Right atrium auricular region (tissue), 2 donors: ENCODE data around the gene ZNF443. TPM values are rescaled to one million over a fixed set of nuclear protein-coding genes. Genes with fewer than 3 reads are reported as not detected.
A peak's percentile ranks its signal among the peaks of the same experiment; 100 is the strongest.
"Not testable (repeated sequence)": the region's sequence is repeated elsewhere in the genome, so short reads cannot be mapped to it uniquely, and the experiment has no call there.

Experiments
- DNase-seq: peaks from one replicate; pipeline ENCODE4 v3.0.0-alpha.2; 2019; ENCODE audit warnings: low spot score
- H3K27ac ChIP-seq, 2 donors: fragments of 200-600 bp; sonication (generic); 1 replicate in 1 of 2; 2 replicates in 1 of 2; pipeline ENCODE4 v1.5.1; 2016 to 2019
- H3K27me3 ChIP-seq, 2 donors: fragments of 200-600 bp; sonication (generic); one replicate each; pipeline versions ENCODE4 v1.5.1 to v1.6.0; 2017 to 2019
- H3K36me3 ChIP-seq: fragments of 200-600 bp; sonication (generic); one replicate; pipeline ENCODE4 v1.5.1; 2016
- H3K4me1 ChIP-seq, 2 donors: fragments of 200-600 bp; sonication (generic); one replicate each; pipeline versions ENCODE4 v1.5.1 to v1.6.0; 2017 to 2019
- H3K4me3 ChIP-seq, 2 donors: fragments of 200-600 bp; sonication (generic); 1 replicate in 1 of 2; 2 replicates in 1 of 2; pipeline ENCODE4 v1.5.1; 2017 to 2019; ENCODE audit warnings: mild to moderate bottlenecking in 1 of 2, moderate library complexity in 1 of 2
- H3K9me3 ChIP-seq, 2 donors: fragments of 200-600 bp; sonication (generic); one replicate each; pipeline ENCODE4 v1.5.1; 2019
- total RNA-seq, 2 donors: library from RNA; depleted of rRNA; stranded (reverse); fragments of >200 nt; gene quantifications; one replicate each; pipeline ENCODE4 v1.1.0, GENCODE V29; 2016
- TF ChIP-seq, protein P1 (sequence below), 2 donors: fragments of 200-600 bp; sonication (generic); IDR thresholded peaks; one replicate each; pipeline ENCODE4 v1.5.1; 2019; ENCODE audit warnings: antibody characterized with exemption in 2 of 2

Gene ZNF443
- total RNA-seq, 2 donors from 2014 or later = 1.7 to 2.6 TPM

DNA sequence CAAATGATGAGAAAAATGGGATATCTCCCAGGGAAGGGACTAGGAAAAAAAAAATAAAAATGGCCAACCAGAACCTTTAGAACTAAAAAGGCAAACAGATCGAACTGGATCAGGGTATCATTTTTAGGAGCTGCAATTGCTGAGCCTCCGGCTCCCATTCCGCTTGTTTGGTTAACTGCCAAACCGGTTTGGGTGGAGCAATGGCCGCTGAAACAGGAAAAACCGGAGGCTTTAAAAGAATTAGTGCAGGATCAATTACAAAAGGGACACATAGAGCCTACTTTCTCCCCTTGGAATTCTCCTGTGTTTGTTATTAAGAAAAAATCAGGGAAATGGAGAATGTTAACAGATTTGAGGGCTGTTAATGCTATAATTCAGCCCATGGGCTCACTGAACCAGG, 12.7 kb upstream of the ZNF443 start:
- Histone ChIP-seq H3K9me3 (peaks cover 0 to 21% of the 10 kb centered on the region in 2 donors), H3K27me3 (no peaks in the 10 kb centered on the region), H3K36me3 (no peaks in the 10 kb centered on the region), H3K4me1 (no peaks in the 10 kb centered on the region), H3K27ac (no peak overlapping the region), H3K4me3 (no peak overlapping the region)
- TF ChIP-seq, protein P1, sequence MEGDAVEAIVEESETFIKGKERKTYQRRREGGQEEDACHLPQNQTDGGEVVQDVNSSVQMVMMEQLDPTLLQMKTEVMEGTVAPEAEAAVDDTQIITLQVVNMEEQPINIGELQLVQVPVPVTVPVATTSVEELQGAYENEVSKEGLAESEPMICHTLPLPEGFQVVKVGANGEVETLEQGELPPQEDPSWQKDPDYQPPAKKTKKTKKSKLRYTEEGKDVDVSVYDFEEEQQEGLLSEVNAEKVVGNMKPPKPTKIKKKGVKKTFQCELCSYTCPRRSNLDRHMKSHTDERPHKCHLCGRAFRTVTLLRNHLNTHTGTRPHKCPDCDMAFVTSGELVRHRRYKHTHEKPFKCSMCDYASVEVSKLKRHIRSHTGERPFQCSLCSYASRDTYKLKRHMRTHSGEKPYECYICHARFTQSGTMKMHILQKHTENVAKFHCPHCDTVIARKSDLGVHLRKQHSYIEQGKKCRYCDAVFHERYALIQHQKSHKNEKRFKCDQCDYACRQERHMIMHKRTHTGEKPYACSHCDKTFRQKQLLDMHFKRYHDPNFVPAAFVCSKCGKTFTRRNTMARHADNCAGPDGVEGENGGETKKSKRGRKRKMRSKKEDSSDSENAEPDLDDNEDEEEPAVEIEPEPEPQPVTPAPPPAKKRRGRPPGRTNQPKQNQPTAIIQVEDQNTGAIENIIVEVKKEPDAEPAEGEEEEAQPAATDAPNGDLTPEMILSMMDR (IDR thresholded peaks at IDR 0.05) = no peak
- no peak for DNase-seq

DNA sequence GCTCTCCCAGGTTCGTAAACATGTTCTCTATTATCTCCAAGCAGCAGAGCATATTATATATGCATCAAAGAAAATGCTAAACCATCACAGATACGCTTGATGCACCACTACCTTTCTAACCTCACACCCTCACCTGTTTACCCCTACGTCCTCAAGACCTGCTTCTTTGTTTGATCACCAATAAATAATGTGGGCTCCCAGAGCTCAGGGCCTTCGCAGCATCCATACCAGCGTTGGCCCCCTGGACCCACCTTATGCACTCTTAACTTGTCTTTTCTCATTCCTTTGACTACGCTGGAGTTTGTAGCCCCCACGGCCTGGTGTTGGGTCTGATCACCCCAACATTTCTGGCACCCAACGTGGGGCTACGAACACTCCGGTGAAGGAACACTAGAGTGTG, 10.0 kb upstream of the ZNF443 start:
- H3K4me3 ChIP-seq = no peak overlapping the region
- H3K36me3 ChIP-seq = no peaks in the 10 kb centered on the region
- H3K9me3 ChIP-seq = peaks cover 0 to 21% of the 10 kb centered on the region in 2 donors
- TF ChIP-seq, protein P1 (IDR thresholded peaks at IDR 0.05) = no peak
- no peak overlapping the region for H3K27ac ChIP-seq
- no peaks in the 10 kb centered on the region for H3K4me1 ChIP-seq
- DNase-seq = no peak
- no peaks in the 10 kb centered on the region for H3K27me3 ChIP-seq

DNA sequence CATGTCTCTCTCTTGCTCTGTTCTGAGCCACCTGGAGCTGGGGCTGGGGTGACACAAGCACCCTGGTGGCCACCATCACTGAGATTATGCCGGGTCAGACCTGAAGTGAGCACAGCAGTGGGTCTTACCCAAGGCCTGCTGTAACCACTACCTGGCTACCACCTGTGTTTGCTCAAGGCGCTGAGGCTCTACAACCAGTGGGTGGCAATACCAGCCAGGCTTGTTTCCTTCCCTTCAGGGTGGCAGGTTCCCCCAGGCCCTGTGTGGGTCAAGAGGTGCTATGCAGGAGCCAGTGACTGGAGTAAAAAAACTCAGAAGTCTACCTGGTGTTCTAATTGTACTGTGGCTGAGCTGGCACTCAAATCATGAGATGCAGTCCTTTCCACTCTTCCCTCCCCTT, 8.0 kb upstream of the ZNF443 start:
- Histone ChIP-seq H3K27me3 (no peaks in the 10 kb centered on the region), H3K9me3 (peaks cover 0 to 21% of the 10 kb centered on the region in 2 donors), H3K27ac (no peak overlapping the region), H3K4me1 (no peaks in the 10 kb centered on the region), H3K36me3 (no peaks in the 10 kb centered on the region), H3K4me3 (no peak overlapping the region)
- TF ChIP-seq, protein P1 (IDR thresholded peaks at IDR 0.05) = no peak
- DNase-seq = no peak

DNA sequence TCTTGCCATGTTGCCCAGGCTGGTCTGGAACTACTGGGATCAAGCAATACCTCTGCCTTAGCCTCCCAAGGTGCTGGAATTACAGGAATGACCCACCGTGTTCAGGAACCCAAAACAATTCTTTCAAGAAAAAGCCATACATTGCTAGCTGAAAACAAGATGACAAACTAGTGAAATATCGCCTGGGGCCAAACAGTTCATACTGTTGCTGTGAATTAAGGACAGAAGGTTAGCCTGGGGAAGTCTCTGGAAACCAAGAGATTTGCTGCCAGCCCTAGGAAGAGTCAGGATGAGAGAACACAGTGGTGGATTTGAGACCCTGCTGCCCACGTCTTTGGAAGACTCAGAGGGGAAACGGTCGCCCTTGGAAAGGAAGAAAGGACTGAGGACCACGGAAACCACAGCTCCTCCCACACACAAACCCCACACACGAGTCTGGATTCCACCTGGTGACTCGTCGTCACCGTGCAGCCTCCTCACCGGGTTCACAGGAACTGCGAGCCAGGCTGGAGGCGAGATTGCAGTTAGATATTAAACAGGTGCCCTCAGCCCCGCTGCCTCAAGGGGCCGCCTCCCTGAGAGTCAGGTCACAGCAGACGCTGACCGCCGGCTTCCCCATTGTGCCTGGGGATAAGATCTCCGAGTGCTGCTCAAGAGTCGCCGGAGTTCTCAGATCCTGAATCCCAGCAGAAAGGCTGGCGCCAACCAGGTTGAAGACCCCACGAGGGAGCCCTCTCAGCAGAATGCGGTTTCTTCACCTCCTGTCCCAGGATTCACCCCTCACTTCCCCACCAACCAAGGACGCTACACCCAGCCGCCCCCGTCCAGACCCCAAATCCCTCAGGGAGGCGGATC, 908 bp downstream of the ZNF443 start:
- not testable (repeated sequence) for H3K4me1 ChIP-seq, H3K9me3 ChIP-seq, H3K36me3 ChIP-seq, DNase-seq, H3K27me3 ChIP-seq
- Histone ChIP-seq H3K4me3 (peak overlapping the region; percentile 76 to 83), H3K27ac (peak overlapping the region; percentile 79 to 83)

DNA sequence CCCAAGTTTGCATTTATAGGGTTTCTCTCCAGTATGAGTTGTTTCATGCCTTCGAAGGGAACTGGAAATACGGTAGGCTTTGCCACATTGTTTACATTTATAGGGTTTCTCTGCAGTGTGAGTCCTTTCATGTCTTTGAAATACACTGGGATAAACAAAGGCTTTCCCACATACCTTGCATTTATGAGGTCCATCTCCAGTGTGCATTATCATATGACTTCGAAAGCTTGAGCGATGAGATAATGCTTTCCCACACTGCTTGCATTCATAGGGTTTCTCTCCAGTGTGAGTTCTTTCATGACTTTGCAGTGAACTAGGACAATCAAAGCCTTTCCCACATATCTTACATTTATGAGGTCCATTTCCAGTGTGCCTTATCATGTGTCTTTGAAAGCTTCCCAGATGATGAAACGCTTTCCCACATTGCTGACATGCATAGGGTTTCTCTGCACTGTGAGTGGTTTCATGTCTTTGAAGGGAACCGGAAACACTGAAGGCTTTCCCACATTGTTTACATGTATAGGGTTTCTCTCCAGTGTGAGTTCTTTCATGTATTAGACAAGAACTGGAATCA, 10.0 kb downstream of the ZNF443 start:
- H3K36me3 ChIP-seq = peaks cover 13% of the 10 kb centered on the region
- not testable (repeated sequence) for DNase-seq, H3K4me1 ChIP-seq, H3K27ac ChIP-seq, H3K4me3 ChIP-seq, H3K9me3 ChIP-seq, H3K27me3 ChIP-seq

DNA sequence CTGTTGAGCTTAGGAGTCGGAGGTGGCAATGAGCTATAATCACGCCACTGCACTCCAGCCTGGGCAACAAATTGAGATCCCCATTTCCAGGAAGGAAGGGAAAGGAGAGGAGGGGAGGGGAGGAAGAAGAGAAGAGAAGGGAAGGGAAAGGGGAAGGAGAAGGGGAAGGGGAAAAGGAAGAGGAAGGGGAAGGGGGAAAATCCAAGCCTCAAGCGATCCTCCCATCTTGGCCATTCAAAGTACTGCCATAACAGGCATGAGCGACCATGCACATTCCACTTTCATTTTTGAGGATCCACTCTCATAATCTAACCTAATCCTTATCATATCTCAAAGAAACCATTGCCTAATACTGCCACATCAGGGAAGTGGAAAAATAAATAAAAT, 14.9 kb downstream of the ZNF443 start:
- Histone ChIP-seq H3K36me3 (peaks cover 5% of the 10 kb centered on the region), H3K9me3 (peaks cover 0 to 3% of the 10 kb centered on the region in 2 donors)

More for the DNA sequence above, 14.9 kb downstream of the ZNF443 start:
- Histone ChIP-seq H3K4me3 (no peak overlapping the region), H3K27me3 (no peaks in the 10 kb centered on the region), H3K4me1 (no peaks in the 10 kb centered on the region), H3K27ac (no peak overlapping the region)
- DNase-seq = no peak
- TF ChIP-seq, protein P1 (IDR thresholded peaks at IDR 0.05) = no peak
